ENCODE measurements around the gene PSMB9.

PSMB9 gene

GRCh38 chr6:32840604-32841246 lies 13.3 kb upstream of the PSMB9 start:
- FAIRE-seq = no peak

GRCh38 chr6:32842021-32842650 lies 11.9 kb upstream of the PSMB9 start:
- FAIRE-seq = no peak

- no peak for FAIRE-seq
Measured at GRCh38 chr6:32842690-32843089, 11.3 kb upstream of the PSMB9 start.

- FAIRE-seq = no peak
Measured at GRCh38 chr6:32843331-32843978, 10.5 kb upstream of the PSMB9 start.

- FAIRE-seq = no peak
Measured at GRCh38 chr6:32843979-32844838, 9.8 kb upstream of the PSMB9 start, which contains the start of gene PSMB8. PSMB8 (minus strand) TSS chr6:32844047; CDS start chr6:32843996, 51 bp downstream.

- no peak for FAIRE-seq
Measured at GRCh38 chr6:32844839-32845383, 9.1 kb upstream of the PSMB9 start.

- no peak for FAIRE-seq
Measured at GRCh38 chr6:32845384-32845884, 8.6 kb upstream of the PSMB9 start.

- no peak for FAIRE-seq
Measured at GRCh38 chr6:32847004-32847403, 7.0 kb upstream of the PSMB9 start.

- FAIRE-seq = no peak
Measured at GRCh38 chr6:32847795-32848194, 6.2 kb upstream of the PSMB9 start.

GRCh38 chr6:32849126-32849525 lies 4.9 kb upstream of the PSMB9 start:
- no peak for FAIRE-seq

GRCh38 chr6:32851025-32851424 lies 3.0 kb upstream of the PSMB9 start:
- FAIRE-seq = no peak

GRCh38 chr6:32852018-32852843 lies 1.8 kb upstream of the PSMB9 start:
- FAIRE-seq = no peak

GRCh38 chr6:32852844-32853540 lies 1.0 kb upstream of the PSMB9 start:
- FAIRE-seq = no peak

GRCh38 chr6:32854376-32855178 lies 585 bp downstream of the PSMB9 start:
- no peak for FAIRE-seq

- FAIRE-seq = no peak
Measured at GRCh38 chr6:32855467-32856174, 1.6 kb downstream of the PSMB9 start.

- FAIRE-seq = no peak
Measured at GRCh38 chr6:32857156-32857891, 3.3 kb downstream of the PSMB9 start.

- no peak for FAIRE-seq
Measured at GRCh38 chr6:32858194-32858593, 4.2 kb downstream of the PSMB9 start.

GRCh38 chr6:32860674-32861073 lies 6.7 kb downstream of the PSMB9 start:
- FAIRE-seq = no peak

- no peak for FAIRE-seq
Measured at GRCh38 chr6:32862725-32863124, 8.7 kb downstream of the PSMB9 start.
